GM23338 (cell line): ENCODE measurements around the gene UGDH. TPM values are rescaled to one million over a fixed set of nuclear protein-coding genes. Genes with fewer than 3 reads are reported as not detected.

Experiments
- ATAC-seq: fragments of 200-7000 bp; cut with Tn5 transposase; 3 replicates; pipeline ENCODE4 v1.9.1; 2020
- DNase-seq: peaks from one replicate; pipeline ENCODE4 v3.0.0-alpha.2; 2015; ENCODE audit warnings: low spot score
- H2AFZ ChIP-seq: fragments of 200-600 bp; sonication (generic); 2 replicates; pipeline ENCODE4 v1.8.0; 2016; ENCODE audit warnings: antibody characterized with exemption, mild to moderate bottlenecking, moderate library complexity
- H3F3A ChIP-seq: fragments of 200-600 bp; sonication (generic); replicated peaks from 2 replicates; pipeline ENCODE4 v1.8.0; 2017; ENCODE audit warnings: antibody characterized with exemption, mixed run types, low read depth
- H3K27ac ChIP-seq: fragments of 200-600 bp; sonication (generic); 2 replicates; pipeline ENCODE4 v1.6.1; 2016; ENCODE audit warnings: low read depth
- H3K27me3 ChIP-seq: fragments of 200-600 bp; sonication (generic); 2 replicates; pipeline ENCODE4 v1.8.0; 2016; ENCODE audit warnings: mild to moderate bottlenecking, mixed run types, moderate library complexity; ENCODE audit not compliant: insufficient read depth
- H3K36me3 ChIP-seq: fragments of 200-600 bp; sonication (generic); 2 replicates; pipeline ENCODE4 v1.8.0; 2016; ENCODE audit warnings: mild to moderate bottlenecking; ENCODE audit not compliant: insufficient read depth
- H3K4me1 ChIP-seq: fragments of 200-600 bp; sonication (generic); 2 replicates; pipeline ENCODE4 v1.8.0; 2016; ENCODE audit warnings: mild to moderate bottlenecking, moderate library complexity; ENCODE audit not compliant: insufficient read depth
- H3K4me2 ChIP-seq: fragments of 200-600 bp; sonication (generic); 2 replicates; pipeline ENCODE4 v1.7.1; 2017; ENCODE audit warnings: mixed run types
- H3K4me3 ChIP-seq: fragments of 200-600 bp; sonication (generic); 2 replicates; pipeline ENCODE4 v1.6.1; 2016; ENCODE audit warnings: mixed run types
- H3K79me2 ChIP-seq: fragments of 200-600 bp; sonication (generic); replicated peaks from 2 replicates; pipeline ENCODE4 v1.8.0; 2017; ENCODE audit warnings: mild to moderate bottlenecking; ENCODE audit not compliant: insufficient read depth
- H3K9me2 ChIP-seq: fragments of 200-600 bp; sonication (generic); 2 replicates; pipeline ENCODE4 v1.8.0; 2017; ENCODE audit not compliant: insufficient read depth
- H4K20me1 ChIP-seq: fragments of 200-600 bp; sonication (generic); replicated peaks from 2 replicates; pipeline ENCODE4 v1.8.0; 2017; ENCODE audit warnings: mild to moderate bottlenecking; ENCODE audit not compliant: insufficient read depth
- H3K27ac Mint-ChIP-seq: 2 replicates; pipeline ENCODE4 v1.8.0; 2020; ENCODE audit warnings: inconsistent platforms, mild to moderate bottlenecking, moderate library complexity, mixed read lengths
- H3K27me3 Mint-ChIP-seq: 3 replicates; pipeline ENCODE4 v1.8.0; 2022; ENCODE audit warnings: low read depth, mild to moderate bottlenecking, moderate library complexity, mixed read lengths, inconsistent platforms; ENCODE audit not compliant: insufficient read depth, poor library complexity
- H3K36me3 Mint-ChIP-seq: 3 replicates; pipeline ENCODE4 v1.8.0; 2021; ENCODE audit warnings: low read depth, mild to moderate bottlenecking, inconsistent platforms, moderate library complexity, mixed read lengths
- H3K4me1 Mint-ChIP-seq: 3 replicates; pipeline ENCODE4 v1.8.0; 2020; ENCODE audit warnings: mild to moderate bottlenecking, inconsistent platforms, mixed read lengths
- H3K4me3 Mint-ChIP-seq: 3 replicates; pipeline ENCODE4 v1.8.0; 2021; ENCODE audit warnings: moderate library complexity, mild to moderate bottlenecking, inconsistent platforms, mixed read lengths
- H3K9me3 Mint-ChIP-seq: 3 replicates; pipeline ENCODE4 v1.8.0; 2020; ENCODE audit warnings: moderate library complexity, mild to moderate bottlenecking, inconsistent platforms, mixed read lengths
- CREB1 ChIP-seq: fragments of 250-450 bp; sonication (Bioruptor Pico); IDR thresholded peaks from 2 replicates; pipeline ENCODE4 v1.5.0; 2020; ENCODE audit warnings: low read depth, mild to moderate bottlenecking, moderate library complexity
- ETS1 ChIP-seq: IDR thresholded peaks from 2 replicates; pipeline ENCODE4 v1.6.1; 2016; ENCODE audit warnings: antibody characterized with exemption
- EZH2phosphoT487 ChIP-seq: fragments of 200-600 bp; sonication (generic); IDR thresholded peaks from one replicate; pipeline ENCODE4 v1.8.1; 2018; ENCODE audit warnings: antibody characterized with exemption; ENCODE audit not compliant: unreplicated experiment
- JUNB ChIP-seq: IDR thresholded peaks from one replicate; pipeline ENCODE4 v1.6.1; 2016; ENCODE audit warnings: antibody characterized with exemption; ENCODE audit not compliant: unreplicated experiment
- REST ChIP-seq: IDR thresholded peaks from one replicate; pipeline ENCODE4 v1.6.1; 2018; ENCODE audit warnings: antibody characterized with exemption; ENCODE audit not compliant: unreplicated experiment
- ZNF331 ChIP-seq: fragments of 250-450 bp; sonication (Bioruptor Pico); IDR thresholded peaks from 2 replicates; pipeline ENCODE4 v1.5.0; 2020; ENCODE audit warnings: low read depth, mild to moderate bottlenecking, moderate library complexity
- ZNF462 ChIP-seq: fragments of 250-450 bp; sonication (Bioruptor Pico); IDR thresholded peaks from 2 replicates; pipeline ENCODE4 v1.5.0; 2020; ENCODE audit warnings: mild to moderate bottlenecking, moderate library complexity
- polyA plus RNA-seq: library from polyadenylated mRNA; unstranded; fragments of >200 nt; fragmentation: Nextera tagmentation; extraction: Ambion mirVana; gene quantifications from 2 replicates; pipeline ENCODE4 v1.2.1, GENCODE V29; 2016
- total RNA-seq: library from RNA; depleted of rRNA; stranded (reverse); fragments of >200 nt; shearing (Covaris generic); gene quantifications from 2 replicates; pipeline ENCODE4 v1.2.3, GENCODE V29; 2014

UGDH gene
- total and polyA plus RNA-seq, 2 experiments from 2014 or later = 48.9 to 81.3 TPM

GRCh38 chr4:39484582-39485272, 42.5 kb downstream of the UGDH start (continued):
- no peak for TF ChIP-seq REST
- no peak for TF ChIP-seq JUNB
- TF ChIP-seq CREB1 (CRISPR knock-in tag) = no peak
- TF ChIP-seq ZNF331 (CRISPR knock-in tag) = no peak

GRCh38 chr4:39480902-39481695, 46.1 kb downstream of the UGDH start:
- Histone ChIP-seq H3K4me2 (no peak overlapping the region), H3K36me3 (no peaks in the 10 kb centered on the region), H4K20me1 (no peaks in the 10 kb centered on the region), H3K79me2 (no peaks in the 10 kb centered on the region), H3K27me3 (no peaks in the 10 kb centered on the region), H3K9me2 (no peaks in the 10 kb centered on the region), H2AFZ (peak overlapping the region; percentile 60; the same call in 1 of the 2 replicates), H3K4me3 (no peak overlapping the region), H3K27ac (peak overlapping the region; percentile 45; the same call in 1 of the 2 replicates), H3F3A (no peaks in the 10 kb centered on the region), H3K4me1 (no peaks in the 10 kb centered on the region)
- H3K9me3 Mint-ChIP-seq = peaks cover 15% of the 10 kb centered on the region
- peaks cover 3% of the 10 kb centered on the region for H3K27me3 Mint-ChIP-seq
- ATAC-seq (no peak), DNase-seq (no peak)
- no peak overlapping the region for H3K4me3 Mint-ChIP-seq
- H3K4me1 Mint-ChIP-seq = no peaks in the 10 kb centered on the region
- H3K27ac Mint-ChIP-seq = no peak overlapping the region; the same call in 1 of the 2 replicates
- TF ChIP-seq EZH2phosphoT487 = no peak
- H3K36me3 Mint-ChIP-seq = peaks cover 23% of the 10 kb centered on the region

GRCh38 chr4:39480251-39480650, 47.0 kb downstream of the UGDH start:
- H3K4me3 ChIP-seq = no peak overlapping the region
- Mint-ChIP-seq H3K27ac (no peak overlapping the region; the same call in 1 of the 2 replicates), H3K9me3 (peaks cover 15% of the 10 kb centered on the region)
- TF ChIP-seq ZNF462 (CRISPR knock-in tag) (no peak), ETS1 (no peak)

More at GRCh38 chr4:39480251-39480650, 47.0 kb downstream of the UGDH start:
- no peaks in the 10 kb centered on the region for H3K27me3 ChIP-seq
- Mint-ChIP-seq H3K4me3 (no peak overlapping the region), H3K27me3 (peaks cover 3% of the 10 kb centered on the region), H3K4me1 (no peaks in the 10 kb centered on the region), H3K36me3 (peaks cover 23% of the 10 kb centered on the region)
- 0 out of 2 replicates have a peak overlapping the region, but pooled peaks have one; percentile 45 for H3K27ac ChIP-seq
- no peaks in the 10 kb centered on the region for H3K9me2 ChIP-seq
- no peaks in the 10 kb centered on the region for H3K4me1 ChIP-seq
- H3F3A ChIP-seq = no peaks in the 10 kb centered on the region
- H2AFZ ChIP-seq = peak overlapping the region; percentile 60
- H3K4me2 ChIP-seq = no peak overlapping the region
- H3K79me2 ChIP-seq = no peaks in the 10 kb centered on the region
- no peaks in the 10 kb centered on the region for H4K20me1 ChIP-seq
- DNase-seq (no peak), ATAC-seq (no peak; the same call in 2 of the 3 replicates)
- H3K36me3 ChIP-seq = no peaks in the 10 kb centered on the region
